AG10803 (cell line): ENCODE data around the gene ATG10.

Experiments used
- DNase-seq: peaks from one replicate; pipeline ENCODE4 v3.0.0; 2010; ENCODE audit warnings: low read depth
- H3K4me3 ChIP-seq: 2 replicates; pipeline ENCODE4 v1.5.1; 2011; ENCODE audit warnings: mild to moderate bottlenecking, low read length, control low read depth
- TF ChIP-seq, protein P1 (sequence below): conservative IDR thresholded peaks from 2 replicates; pipeline ENCODE4 v1.5.1; 2011; ENCODE audit warnings: mild to moderate bottlenecking, low read length, control low read depth, inconsistent platforms

ATG10 gene

DNA sequence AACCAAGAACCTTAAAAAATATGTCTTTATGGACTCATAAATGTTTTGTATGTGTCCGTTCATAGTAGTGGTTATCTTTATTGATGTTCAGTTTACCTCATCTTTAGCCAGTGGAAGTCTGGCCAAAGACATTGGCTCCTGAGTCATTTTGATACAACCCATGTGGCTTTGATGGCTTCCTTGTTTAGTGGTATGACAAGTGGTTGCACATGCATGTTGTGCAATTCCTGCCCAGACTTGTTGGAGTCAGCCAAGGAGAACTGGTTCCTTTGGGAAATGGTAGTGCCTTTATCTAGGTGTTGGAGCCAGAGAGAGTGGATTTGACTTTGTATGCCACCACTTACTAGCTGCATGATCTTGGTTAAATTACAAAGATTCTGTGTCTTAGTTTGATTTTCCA is 212.0 kb downstream of the ATG10 start:
- TF ChIP-seq, protein P1, sequence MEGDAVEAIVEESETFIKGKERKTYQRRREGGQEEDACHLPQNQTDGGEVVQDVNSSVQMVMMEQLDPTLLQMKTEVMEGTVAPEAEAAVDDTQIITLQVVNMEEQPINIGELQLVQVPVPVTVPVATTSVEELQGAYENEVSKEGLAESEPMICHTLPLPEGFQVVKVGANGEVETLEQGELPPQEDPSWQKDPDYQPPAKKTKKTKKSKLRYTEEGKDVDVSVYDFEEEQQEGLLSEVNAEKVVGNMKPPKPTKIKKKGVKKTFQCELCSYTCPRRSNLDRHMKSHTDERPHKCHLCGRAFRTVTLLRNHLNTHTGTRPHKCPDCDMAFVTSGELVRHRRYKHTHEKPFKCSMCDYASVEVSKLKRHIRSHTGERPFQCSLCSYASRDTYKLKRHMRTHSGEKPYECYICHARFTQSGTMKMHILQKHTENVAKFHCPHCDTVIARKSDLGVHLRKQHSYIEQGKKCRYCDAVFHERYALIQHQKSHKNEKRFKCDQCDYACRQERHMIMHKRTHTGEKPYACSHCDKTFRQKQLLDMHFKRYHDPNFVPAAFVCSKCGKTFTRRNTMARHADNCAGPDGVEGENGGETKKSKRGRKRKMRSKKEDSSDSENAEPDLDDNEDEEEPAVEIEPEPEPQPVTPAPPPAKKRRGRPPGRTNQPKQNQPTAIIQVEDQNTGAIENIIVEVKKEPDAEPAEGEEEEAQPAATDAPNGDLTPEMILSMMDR, result no peak
- no peak overlapping the region for H3K4me3 ChIP-seq
- peak; percentile 75 for DNase-seq

DNA sequence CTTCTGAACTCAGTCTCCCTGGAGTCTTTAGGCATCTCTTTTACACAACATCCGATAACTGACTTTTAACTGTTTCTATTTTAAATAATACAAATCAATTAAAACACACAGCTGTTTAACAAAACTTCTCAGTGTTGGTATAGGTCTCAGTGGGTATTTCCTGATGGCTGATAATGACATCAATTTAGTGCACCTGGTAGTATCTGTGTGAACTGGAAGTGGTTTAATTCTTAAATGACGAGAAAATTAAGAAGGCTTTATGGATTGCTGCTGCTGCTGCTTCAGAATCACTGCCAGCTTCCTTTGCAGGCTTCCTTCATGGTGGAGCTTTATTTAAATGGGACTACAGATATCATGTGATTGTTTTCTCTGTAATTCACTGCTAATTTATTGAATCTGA is 214.0 kb downstream of the ATG10 start:
- H3K4me3 ChIP-seq, result no peak overlapping the region
- TF ChIP-seq, protein P1, result no peak
- no peak for DNase-seq

DNA sequence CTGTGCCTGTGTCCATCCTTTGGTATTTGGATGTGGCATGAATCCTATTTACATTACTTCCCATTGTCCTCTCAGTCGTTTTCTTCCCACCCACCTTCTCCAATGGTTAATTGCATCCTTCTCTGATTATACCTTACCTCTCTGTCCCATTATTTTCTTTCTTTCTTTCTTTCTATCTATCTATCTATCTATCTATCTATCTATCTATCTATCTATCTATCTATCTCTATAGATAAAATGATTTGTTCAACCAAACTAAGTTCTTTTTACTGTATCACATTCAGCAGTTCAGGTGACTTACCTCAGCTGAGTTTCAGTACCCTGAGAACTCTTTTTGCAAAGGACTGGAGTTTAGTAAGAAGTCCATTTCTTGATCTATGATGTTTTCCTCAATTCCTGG is 225.7 kb downstream of the ATG10 start:
- TF ChIP-seq, protein P1, result no peak
- no peak for DNase-seq
- no peak overlapping the region for H3K4me3 ChIP-seq

DNA sequence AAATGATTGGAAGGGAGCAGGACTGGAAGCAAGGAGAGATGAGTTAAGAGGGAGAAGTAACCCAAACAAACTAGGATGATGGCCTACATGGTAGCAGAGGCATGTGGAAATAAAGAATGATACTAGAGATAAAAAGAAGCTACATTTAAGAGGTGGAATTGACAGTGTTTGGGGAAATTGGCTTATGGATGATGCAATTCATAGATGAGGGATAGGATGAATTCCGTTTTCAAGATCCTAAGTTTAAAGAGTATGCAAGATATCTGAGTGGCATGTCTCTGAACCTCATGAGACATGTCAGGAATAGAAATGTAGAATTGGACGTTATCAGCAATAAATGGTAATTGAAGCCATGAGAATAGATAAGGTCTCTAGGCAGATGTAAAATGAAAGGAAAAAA is 232.7 kb downstream of the ATG10 start:
- TF ChIP-seq, protein P1, result no peak
- no peak overlapping the region for H3K4me3 ChIP-seq
- no peak for DNase-seq

DNA sequence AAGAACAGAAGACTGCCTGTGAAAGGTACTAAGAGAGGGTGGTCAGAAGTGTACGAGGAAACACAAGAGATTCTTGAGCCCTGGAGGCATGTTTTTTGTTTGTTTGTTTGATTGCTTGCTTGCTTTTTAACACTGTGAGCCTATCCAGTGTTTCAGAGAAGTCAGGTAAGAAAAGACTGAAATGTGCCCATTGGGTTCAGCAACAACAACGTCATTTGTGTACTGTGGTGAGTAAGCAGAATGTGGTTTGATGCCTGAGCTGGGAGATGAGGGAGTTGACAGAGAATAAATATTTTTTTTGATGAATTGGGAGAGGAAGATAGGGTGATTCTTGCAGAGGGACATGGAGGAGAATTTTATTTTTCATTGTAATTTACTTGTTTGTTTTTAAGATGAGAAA is 233.2 kb downstream of the ATG10 start:
- H3K4me3 ChIP-seq, result no peak overlapping the region
- TF ChIP-seq, protein P1, result no peak
- DNase-seq, result no peak

DNA sequence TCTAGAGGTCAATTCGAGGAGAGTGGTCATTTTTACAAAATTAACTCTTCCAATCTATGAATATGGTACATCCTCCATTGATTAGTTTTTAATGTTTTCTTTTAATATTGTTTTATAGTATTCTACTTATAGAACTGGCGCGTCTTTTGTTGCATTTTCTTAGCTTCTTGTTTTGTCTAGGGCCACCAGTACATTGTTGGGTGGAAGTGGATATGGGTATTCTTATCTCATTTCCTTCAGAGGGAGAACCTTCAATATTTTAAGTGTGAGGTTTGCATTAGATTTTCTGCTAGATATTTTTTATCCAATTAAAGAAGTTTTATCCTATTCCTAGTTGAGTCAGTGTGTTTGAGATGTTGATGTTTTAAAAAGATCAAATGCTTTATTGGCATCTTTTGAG is 236.5 kb downstream of the ATG10 start:
- TF ChIP-seq, protein P1, result no peak
- H3K4me3 ChIP-seq, result no peak overlapping the region
- DNase-seq, result no peak

DNA sequence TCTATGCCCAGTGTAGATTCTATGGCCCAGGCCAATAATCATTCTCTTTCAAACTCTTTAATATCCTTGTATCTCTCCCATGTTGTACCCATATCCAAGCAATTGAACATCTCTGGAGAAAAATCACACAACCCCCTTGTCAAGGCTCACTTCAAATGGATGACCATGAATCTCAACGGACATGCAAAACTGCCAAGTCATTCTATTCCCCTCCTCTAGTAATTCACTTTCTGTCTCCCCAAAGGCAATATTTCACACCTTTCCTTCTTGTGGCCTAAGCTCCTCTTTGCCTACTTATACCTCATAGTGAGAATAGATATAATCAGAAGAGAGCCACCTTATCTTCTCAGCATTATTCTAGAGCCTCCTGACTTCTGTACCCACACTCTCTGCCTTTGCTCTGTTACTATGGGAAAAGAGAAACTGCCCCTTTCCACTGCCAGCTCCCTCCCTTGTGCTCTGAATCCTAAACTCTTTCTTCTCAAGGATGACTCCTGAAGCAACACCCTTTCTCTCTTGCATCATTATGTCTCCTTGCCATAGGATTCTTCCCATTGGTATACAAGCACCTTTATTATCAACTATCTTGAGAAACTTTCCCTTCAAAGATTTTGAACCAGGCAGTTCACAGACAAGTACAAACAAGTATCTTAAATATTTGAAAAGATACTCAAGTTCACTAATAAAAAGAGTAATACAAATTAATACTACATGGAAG is 240.2 kb downstream of the ATG10 start:
- DNase-seq, result no peak
- no peak overlapping the region for H3K4me3 ChIP-seq
- TF ChIP-seq, protein P1, result no peak
